Measurements from ENCODE around the gene ADORA1. TPM values are rescaled to one million over a fixed set of nuclear protein-coding genes. Genes with fewer than 3 reads are reported as not detected.

ADORA1 gene
- total RNA-seq, 2 experiments from 2014 or later, result not detected

- Mint-ChIP-seq H3K36me3 (no peaks in the 10 kb centered on the region), H3K4me1 (no peaks in the 10 kb centered on the region), H3K4me3 (no peak overlapping the region), H3K9me3 (no peaks in the 10 kb centered on the region), H3K27me3 (no peaks in the 10 kb centered on the region), H3K27ac (no peak overlapping the region)
- no peak for DNase-seq
Observed at GRCh38 chr1:203163891-203164635, 36.5 kb downstream of the ADORA1 start.

- H3K27me3 Mint-ChIP-seq, result no peaks in the 10 kb centered on the region
- no peak overlapping the region for H3K27ac Mint-ChIP-seq
- no peaks in the 10 kb centered on the region for H3K4me1 Mint-ChIP-seq
- H3K4me3 Mint-ChIP-seq, result no peak overlapping the region
- DNase-seq, result no peak
- H3K9me3 Mint-ChIP-seq, result no peaks in the 10 kb centered on the region
- no peaks in the 10 kb centered on the region for H3K36me3 Mint-ChIP-seq
Observed at GRCh38 chr1:203165101-203165799, 37.7 kb downstream of the ADORA1 start.

- no peak overlapping the region for H3K4me3 Mint-ChIP-seq
- no peaks in the 10 kb centered on the region for H3K36me3 Mint-ChIP-seq
- no peaks in the 10 kb centered on the region for H3K27me3 Mint-ChIP-seq
- no peak overlapping the region for H3K27ac Mint-ChIP-seq
- no peaks in the 10 kb centered on the region for H3K4me1 Mint-ChIP-seq
- H3K9me3 Mint-ChIP-seq, result no peaks in the 10 kb centered on the region
- DNase-seq, result no peak
Observed at GRCh38 chr1:203165800-203166161, 38.3 kb downstream of the ADORA1 start.

- DNase-seq, result no peak
- Mint-ChIP-seq H3K36me3 (no peaks in the 10 kb centered on the region), H3K27me3 (no peaks in the 10 kb centered on the region), H3K9me3 (no peaks in the 10 kb centered on the region), H3K4me3 (no peak overlapping the region), H3K27ac (no peak overlapping the region), H3K4me1 (no peaks in the 10 kb centered on the region)
Observed at GRCh38 chr1:203166192-203166940, 38.8 kb downstream of the ADORA1 start.

GRCh38 chr1:203167026-203167912 is 39.7 kb downstream of the ADORA1 start:
- no peak overlapping the region for H3K27ac Mint-ChIP-seq
- no peaks in the 10 kb centered on the region for H3K36me3 Mint-ChIP-seq
- peak; percentile 18 for DNase-seq
- no peak overlapping the region for H3K4me3 Mint-ChIP-seq
- no peaks in the 10 kb centered on the region for H3K4me1 Mint-ChIP-seq
- H3K9me3 Mint-ChIP-seq, result no peaks in the 10 kb centered on the region
- H3K27me3 Mint-ChIP-seq, result no peaks in the 10 kb centered on the region

GRCh38 chr1:203167913-203168200 is 40.3 kb downstream of the ADORA1 start:
- Mint-ChIP-seq H3K27ac (no peak overlapping the region), H3K4me3 (no peak overlapping the region), H3K4me1 (no peaks in the 10 kb centered on the region), H3K27me3 (no peaks in the 10 kb centered on the region), H3K9me3 (no peaks in the 10 kb centered on the region), H3K36me3 (no peaks in the 10 kb centered on the region)
- DNase-seq, result no peak

- DNase-seq, result no peak
- Mint-ChIP-seq H3K9me3 (no peaks in the 10 kb centered on the region), H3K4me1 (no peaks in the 10 kb centered on the region), H3K27ac (no peak overlapping the region), H3K27me3 (no peaks in the 10 kb centered on the region), H3K36me3 (no peaks in the 10 kb centered on the region), H3K4me3 (no peak overlapping the region)
Observed at GRCh38 chr1:203168256-203168786, 40.8 kb downstream of the ADORA1 start.

- H3K27ac Mint-ChIP-seq, result no peak overlapping the region
- H3K36me3 Mint-ChIP-seq, result no peaks in the 10 kb centered on the region
- H3K9me3 Mint-ChIP-seq, result no peaks in the 10 kb centered on the region
- DNase-seq, result no peak
- no peak overlapping the region for H3K4me3 Mint-ChIP-seq
- no peaks in the 10 kb centered on the region for H3K4me1 Mint-ChIP-seq
- H3K27me3 Mint-ChIP-seq, result no peaks in the 10 kb centered on the region
Observed at GRCh38 chr1:203168991-203169390, 41.5 kb downstream of the ADORA1 start.

- no peak for DNase-seq
- Mint-ChIP-seq H3K9me3 (no peaks in the 10 kb centered on the region), H3K27me3 (no peaks in the 10 kb centered on the region), H3K4me1 (no peaks in the 10 kb centered on the region), H3K27ac (no peak overlapping the region), H3K36me3 (no peaks in the 10 kb centered on the region), H3K4me3 (no peak overlapping the region)
Observed at GRCh38 chr1:203169770-203170520, 42.4 kb downstream of the ADORA1 start.

GRCh38 chr1:203170625-203171330 is 43.3 kb downstream of the ADORA1 start:
- Mint-ChIP-seq H3K4me3 (no peak overlapping the region), H3K4me1 (no peaks in the 10 kb centered on the region), H3K9me3 (no peaks in the 10 kb centered on the region), H3K27ac (no peak overlapping the region), H3K36me3 (no peaks in the 10 kb centered on the region), H3K27me3 (no peaks in the 10 kb centered on the region)
- no peak for DNase-seq

- no peaks in the 10 kb centered on the region for H3K9me3 Mint-ChIP-seq
- no peaks in the 10 kb centered on the region for H3K4me1 Mint-ChIP-seq
- H3K36me3 Mint-ChIP-seq, result no peaks in the 10 kb centered on the region
- H3K27ac Mint-ChIP-seq, result no peak overlapping the region
- DNase-seq, result no peak
- no peaks in the 10 kb centered on the region for H3K27me3 Mint-ChIP-seq
- H3K4me3 Mint-ChIP-seq, result no peak overlapping the region
Observed at GRCh38 chr1:203171341-203172183, 44.0 kb downstream of the ADORA1 start.

- DNase-seq, result peak; percentile 44
- Mint-ChIP-seq H3K4me1 (no peaks in the 10 kb centered on the region), H3K4me3 (no peak overlapping the region), H3K27ac (no peak overlapping the region), H3K36me3 (no peaks in the 10 kb centered on the region), H3K9me3 (no peaks in the 10 kb centered on the region), H3K27me3 (no peaks in the 10 kb centered on the region)
Observed at GRCh38 chr1:203172184-203173010, 44.9 kb downstream of the ADORA1 start.
